ENCODE data around the gene LMO1.
A peak's percentile ranks its signal among the peaks of the same experiment; 100 is the strongest.

Gene LMO1

DNA sequence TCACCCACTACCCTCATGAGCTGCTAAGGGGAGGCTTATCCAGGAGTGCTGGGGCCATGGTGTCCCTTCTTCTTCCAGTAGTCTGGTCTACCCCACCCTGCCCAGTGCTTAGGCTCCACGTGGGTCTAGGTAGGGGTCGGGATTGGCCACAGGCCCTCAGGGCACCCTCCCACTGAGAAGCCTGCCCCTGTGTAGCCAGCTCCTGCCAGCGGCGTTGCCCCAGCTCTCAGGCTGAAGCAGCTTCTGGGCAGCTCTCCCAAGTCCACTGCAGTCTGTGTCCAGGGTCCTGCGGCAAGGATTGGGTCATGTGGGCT lies 70.8 kb downstream of the LMO1 start:
- Mint-ChIP-seq H3K27ac (no peak overlapping the region), H3K4me3 (no peak overlapping the region), H3K4me1 (no peaks in the 10 kb centered on the region), H3K9me3 (no peaks in the 10 kb centered on the region), H3K27me3 (ENCODE audit: low read depth) (peaks cover 44% of the 10 kb centered on the region), H3K36me3 (ENCODE audit: low read depth) (no peaks in the 10 kb centered on the region)
- TF ChIP-seq, protein P1, sequence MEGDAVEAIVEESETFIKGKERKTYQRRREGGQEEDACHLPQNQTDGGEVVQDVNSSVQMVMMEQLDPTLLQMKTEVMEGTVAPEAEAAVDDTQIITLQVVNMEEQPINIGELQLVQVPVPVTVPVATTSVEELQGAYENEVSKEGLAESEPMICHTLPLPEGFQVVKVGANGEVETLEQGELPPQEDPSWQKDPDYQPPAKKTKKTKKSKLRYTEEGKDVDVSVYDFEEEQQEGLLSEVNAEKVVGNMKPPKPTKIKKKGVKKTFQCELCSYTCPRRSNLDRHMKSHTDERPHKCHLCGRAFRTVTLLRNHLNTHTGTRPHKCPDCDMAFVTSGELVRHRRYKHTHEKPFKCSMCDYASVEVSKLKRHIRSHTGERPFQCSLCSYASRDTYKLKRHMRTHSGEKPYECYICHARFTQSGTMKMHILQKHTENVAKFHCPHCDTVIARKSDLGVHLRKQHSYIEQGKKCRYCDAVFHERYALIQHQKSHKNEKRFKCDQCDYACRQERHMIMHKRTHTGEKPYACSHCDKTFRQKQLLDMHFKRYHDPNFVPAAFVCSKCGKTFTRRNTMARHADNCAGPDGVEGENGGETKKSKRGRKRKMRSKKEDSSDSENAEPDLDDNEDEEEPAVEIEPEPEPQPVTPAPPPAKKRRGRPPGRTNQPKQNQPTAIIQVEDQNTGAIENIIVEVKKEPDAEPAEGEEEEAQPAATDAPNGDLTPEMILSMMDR (IDR thresholded peaks at IDR 0.05; ENCODE audit: unreplicated experiment in 3 of 3): no peak

DNA sequence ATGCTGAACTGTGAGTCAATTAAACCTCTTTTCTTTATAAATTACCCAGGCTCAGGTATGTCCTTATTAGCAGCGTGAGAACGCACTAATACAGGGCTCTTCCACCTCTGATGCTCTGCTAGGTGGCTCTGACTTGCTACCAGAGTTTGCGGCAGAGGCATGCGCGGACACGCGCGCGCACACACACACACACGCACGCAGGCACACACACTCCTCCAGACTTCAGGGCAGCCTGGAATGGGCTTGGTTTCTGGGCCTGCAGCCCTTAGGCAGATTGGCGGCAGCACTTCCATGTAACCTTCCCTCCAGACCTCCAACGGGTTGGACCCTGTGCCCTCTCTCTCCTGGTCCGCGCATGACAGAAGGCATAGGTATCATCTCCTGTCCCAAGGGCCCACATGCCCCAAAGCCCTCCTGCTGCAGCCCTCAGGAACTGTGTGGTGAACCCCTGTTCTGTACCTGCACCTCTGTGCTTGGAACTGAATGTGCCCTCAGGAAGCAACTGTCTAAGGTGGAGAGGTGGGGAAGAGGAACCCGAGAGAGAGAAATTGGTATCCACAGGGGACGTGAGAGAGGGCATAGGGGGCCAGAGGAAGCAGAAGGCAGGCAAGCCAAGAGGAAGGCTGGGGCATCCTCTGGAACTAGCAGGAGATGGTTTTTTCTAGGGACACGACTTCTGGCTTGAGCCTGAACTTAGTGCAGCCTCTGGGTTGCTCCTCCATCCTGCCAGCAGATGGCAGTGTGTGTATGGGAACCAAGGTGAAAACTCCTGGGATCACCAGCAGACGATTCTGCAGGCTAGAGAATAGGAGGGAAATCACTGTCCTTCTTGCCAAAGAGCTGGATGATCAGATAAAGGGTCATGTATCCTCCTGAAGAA lies 71.4 kb downstream of the LMO1 start:
- no peaks in the 10 kb centered on the region for H3K4me1 Mint-ChIP-seq
- H3K9me3 Mint-ChIP-seq: no peaks in the 10 kb centered on the region
- H3K36me3 Mint-ChIP-seq (ENCODE audit: low read depth): peaks cover under 1% of the 10 kb centered on the region
- TF ChIP-seq, protein P1 (IDR thresholded peaks at IDR 0.05; ENCODE audit: unreplicated experiment in 3 of 3): peak; percentile 84 to 88 (median 88)
- peaks cover 38% of the 10 kb centered on the region for H3K27me3 Mint-ChIP-seq (ENCODE audit: low read depth)
- no peak overlapping the region for H3K4me3 Mint-ChIP-seq
- no peak overlapping the region for H3K27ac Mint-ChIP-seq

DNA sequence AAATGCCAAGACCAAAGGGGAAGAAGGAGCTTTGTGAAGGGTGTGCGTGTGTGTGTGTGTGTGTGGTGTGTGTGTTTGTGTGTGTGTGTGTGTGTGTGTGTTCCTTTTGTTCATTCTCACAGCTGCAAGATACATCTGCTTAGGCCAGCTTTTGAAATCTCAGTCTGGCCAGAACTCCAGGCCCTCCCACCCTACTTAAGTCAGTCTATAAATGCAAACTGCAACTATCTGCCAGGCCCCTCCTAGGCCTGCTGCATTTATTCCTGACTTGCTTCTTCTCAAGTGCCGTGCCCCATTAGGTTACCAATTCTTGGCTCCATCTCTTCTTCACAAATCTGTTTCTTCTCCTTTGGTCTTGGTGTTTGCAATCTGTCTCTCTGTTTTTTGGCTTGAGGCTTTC lies 73.2 kb downstream of the LMO1 start:
- Mint-ChIP-seq H3K36me3 (ENCODE audit: low read depth) (peaks cover 3% of the 10 kb centered on the region), H3K27me3 (ENCODE audit: low read depth) (peaks cover 23% of the 10 kb centered on the region), H3K9me3 (peaks cover 6% of the 10 kb centered on the region), H3K4me1 (no peaks in the 10 kb centered on the region), H3K4me3 (no peak overlapping the region), H3K27ac (no peak overlapping the region)
- TF ChIP-seq, protein P1 (IDR thresholded peaks at IDR 0.05; ENCODE audit: unreplicated experiment in 3 of 3): no peak

DNA sequence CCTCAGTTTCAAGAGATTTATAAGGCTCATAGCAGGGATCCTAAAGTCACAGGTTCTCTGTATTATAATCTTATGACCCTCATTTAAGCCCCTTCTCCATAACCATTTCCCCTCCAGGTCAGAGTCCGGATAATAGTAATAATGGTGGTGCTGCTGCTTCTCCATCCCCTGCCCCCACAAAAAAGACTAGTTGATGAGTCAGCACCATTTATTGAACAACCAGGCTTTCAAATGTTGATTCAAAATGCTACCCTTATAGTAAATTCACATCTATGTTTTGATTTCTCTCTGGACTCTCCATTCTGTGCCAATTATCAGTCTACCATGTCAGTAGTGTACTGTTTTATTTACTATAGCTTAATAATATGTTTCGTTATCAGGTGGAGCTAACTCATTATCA lies 77.2 kb downstream of the LMO1 start:
- Mint-ChIP-seq H3K27me3 (ENCODE audit: low read depth) (no peaks in the 10 kb centered on the region), H3K36me3 (ENCODE audit: low read depth) (peaks cover 3% of the 10 kb centered on the region), H3K4me3 (no peak overlapping the region), H3K27ac (no peak overlapping the region), H3K9me3 (peaks cover 14% of the 10 kb centered on the region), H3K4me1 (no peaks in the 10 kb centered on the region)
- TF ChIP-seq, protein P1 (IDR thresholded peaks at IDR 0.05; ENCODE audit: unreplicated experiment in 3 of 3): no peak

DNA sequence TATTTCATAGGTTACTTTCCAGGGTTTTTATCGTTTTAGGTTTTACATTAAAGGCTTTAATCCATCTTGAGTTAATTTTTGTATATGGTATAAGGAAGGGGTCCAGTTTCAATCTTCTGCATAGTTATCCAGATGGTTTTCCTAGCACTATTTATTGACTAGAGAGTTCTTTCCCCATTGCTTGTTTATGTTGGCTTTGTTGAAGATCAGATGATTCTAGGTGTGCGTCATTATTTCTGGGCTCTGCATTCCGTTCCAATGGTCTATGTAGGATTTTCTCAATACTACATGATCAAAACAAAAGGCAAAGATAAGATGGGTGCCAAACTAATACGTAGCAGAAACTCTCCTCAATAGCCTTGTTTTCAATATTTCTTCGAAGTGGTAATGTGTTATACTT lies 80.6 kb downstream of the LMO1 start:
- no peaks in the 10 kb centered on the region for H3K4me1 Mint-ChIP-seq
- no peak overlapping the region for H3K27ac Mint-ChIP-seq
- H3K27me3 Mint-ChIP-seq (ENCODE audit: low read depth): no peaks in the 10 kb centered on the region
- peaks cover 3% of the 10 kb centered on the region for H3K36me3 Mint-ChIP-seq (ENCODE audit: low read depth)
- H3K4me3 Mint-ChIP-seq: no peak overlapping the region
- H3K9me3 Mint-ChIP-seq: peaks cover 14% of the 10 kb centered on the region
- TF ChIP-seq, protein P1 (IDR thresholded peaks at IDR 0.05; ENCODE audit: unreplicated experiment in 3 of 3): no peak

DNA sequence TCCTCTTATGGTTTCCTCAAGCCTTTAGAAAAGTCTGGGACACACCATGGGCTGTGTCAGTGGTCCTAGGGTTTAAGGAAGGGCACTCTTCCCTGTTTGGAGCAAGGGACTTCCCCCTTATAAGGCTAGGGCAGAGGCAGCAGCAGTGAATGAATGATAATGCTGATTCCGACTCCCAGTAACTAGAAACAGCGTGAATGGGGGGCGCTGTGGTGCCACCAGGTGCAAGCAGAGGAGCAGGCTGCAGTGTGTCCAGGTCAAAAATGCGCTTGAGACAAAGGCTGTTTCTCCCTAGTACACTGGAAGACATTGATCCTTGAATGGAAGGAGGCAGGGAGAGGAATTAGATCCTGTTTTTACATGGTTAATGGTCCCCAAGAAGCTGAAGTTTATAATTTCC lies 83.2 kb downstream of the LMO1 start:
- Mint-ChIP-seq H3K4me1 (no peaks in the 10 kb centered on the region), H3K4me3 (no peak overlapping the region), H3K36me3 (ENCODE audit: low read depth) (no peaks in the 10 kb centered on the region), H3K27ac (no peak overlapping the region), H3K27me3 (ENCODE audit: low read depth) (peaks cover 11% of the 10 kb centered on the region), H3K9me3 (peaks cover 7% of the 10 kb centered on the region)
- TF ChIP-seq, protein P1 (IDR thresholded peaks at IDR 0.05; ENCODE audit: unreplicated experiment in 3 of 3): no peak

Measured in nephron (organoid).